Measurements from ENCODE around the gene VPS50.

Gene VPS50, protein sequence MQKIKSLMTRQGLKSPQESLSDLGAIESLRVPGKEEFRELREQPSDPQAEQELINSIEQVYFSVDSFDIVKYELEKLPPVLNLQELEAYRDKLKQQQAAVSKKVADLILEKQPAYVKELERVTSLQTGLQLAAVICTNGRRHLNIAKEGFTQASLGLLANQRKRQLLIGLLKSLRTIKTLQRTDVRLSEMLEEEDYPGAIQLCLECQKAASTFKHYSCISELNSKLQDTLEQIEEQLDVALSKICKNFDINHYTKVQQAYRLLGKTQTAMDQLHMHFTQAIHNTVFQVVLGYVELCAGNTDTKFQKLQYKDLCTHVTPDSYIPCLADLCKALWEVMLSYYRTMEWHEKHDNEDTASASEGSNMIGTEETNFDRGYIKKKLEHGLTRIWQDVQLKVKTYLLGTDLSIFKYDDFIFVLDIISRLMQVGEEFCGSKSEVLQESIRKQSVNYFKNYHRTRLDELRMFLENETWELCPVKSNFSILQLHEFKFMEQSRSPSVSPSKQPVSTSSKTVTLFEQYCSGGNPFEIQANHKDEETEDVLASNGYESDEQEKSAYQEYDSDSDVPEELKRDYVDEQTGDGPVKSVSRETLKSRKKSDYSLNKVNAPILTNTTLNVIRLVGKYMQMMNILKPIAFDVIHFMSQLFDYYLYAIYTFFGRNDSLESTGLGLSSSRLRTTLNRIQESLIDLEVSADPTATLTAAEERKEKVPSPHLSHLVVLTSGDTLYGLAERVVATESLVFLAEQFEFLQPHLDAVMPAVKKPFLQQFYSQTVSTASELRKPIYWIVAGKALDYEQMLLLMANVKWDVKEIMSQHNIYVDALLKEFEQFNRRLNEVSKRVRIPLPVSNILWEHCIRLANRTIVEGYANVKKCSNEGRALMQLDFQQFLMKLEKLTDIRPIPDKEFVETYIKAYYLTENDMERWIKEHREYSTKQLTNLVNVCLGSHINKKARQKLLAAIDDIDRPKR

DNA sequence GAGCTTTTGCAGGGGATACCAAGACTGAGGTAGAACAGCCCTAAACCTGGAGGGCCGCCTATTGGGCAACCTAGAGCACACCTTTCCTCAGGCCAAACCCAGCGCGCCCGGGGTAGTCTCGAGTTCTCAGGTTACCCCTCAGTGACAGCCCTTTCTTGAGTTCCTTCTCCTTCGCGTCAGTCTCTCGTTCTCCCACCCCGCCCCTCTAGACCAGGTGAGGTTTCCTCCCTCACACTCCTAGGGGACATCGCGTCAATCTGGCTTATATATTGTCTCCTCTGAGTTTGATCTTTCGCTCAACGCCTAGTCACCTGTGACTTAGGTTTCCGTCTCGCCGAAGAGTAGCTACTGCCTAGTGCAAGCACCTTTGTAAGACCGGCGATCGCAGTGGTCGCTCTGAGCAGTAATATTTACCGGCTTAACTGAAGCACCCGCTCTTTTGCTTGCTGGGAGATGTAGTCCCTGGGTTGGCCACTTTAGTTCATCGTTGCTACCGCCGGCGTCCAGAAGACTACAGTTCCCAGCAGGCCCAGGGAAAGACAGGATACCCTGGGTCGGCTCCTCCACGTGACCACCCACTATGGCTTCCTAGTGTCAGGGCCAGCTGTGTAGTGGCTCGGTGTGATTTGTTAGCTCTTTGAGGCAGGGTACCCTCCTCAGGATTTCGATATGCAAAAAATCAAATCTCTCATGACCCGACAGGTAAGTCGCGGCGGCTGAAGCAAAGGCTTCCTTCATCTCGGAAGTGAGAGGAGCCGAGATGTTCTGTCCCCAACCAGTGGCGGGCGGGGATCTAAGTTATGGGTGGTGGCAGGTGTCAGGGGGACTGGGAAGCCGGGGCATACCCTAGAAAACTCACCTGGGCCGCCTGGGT, at the start of gene VPS50:
Gene VPS50, plus strand, starts transcription at position 568 of the 874 bp plus-strand sequence. Its CDS starts 102 bp downstream, at position 670.
- DNase-seq (ENCODE audit: low spot score), result peak; percentile 75

DNA sequence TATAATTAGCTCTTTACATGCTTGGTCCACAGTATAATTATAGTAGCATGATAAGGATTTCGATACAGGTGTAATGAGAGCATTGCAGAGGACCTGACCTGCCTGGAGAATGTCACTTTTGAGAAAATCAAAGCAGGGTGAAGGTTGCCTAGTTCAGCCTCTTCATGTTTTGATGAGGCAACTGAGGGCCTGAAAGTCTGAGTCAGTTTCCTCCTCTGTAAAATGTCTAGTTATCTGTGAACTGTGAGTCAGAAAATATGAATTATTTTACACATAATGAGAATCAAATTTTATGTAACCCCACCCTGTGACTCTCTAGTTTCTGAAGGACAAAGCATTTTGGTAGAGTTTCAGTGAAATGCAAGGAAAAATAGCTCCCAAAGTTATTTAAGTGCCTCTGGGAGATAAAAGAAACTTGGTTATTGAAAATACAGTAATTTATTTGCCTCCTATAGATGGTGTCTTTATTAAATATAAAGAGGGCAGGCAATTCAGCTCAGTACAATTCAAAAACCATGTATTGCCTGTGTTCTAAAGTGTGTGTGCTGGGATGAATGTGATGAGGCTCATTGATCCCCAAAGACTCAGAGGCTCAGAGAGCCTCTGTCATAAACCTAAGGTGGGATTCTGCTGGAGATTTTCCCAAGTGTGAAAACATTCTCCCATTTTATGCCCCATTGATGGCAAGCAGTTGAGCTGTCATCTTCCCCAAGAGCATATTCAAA, 46.7 kb upstream of the VPS50 start:
- no peak for DNase-seq (ENCODE audit: low spot score)

GRCh38 chr7:93188870-93189634, 43.1 kb upstream of the VPS50 start:
- DNase-seq (ENCODE audit: low spot score), result no peak

GRCh38 chr7:93194386-93194785, 37.8 kb upstream of the VPS50 start:
- DNase-seq (ENCODE audit: low spot score), result no peak

- DNase-seq (ENCODE audit: low spot score), result no peak
Observed at GRCh38 chr7:93196336-93196735, 35.8 kb upstream of the VPS50 start.

- no peak for DNase-seq (ENCODE audit: low spot score)
Observed at GRCh38 chr7:93198472-93198871, 33.7 kb upstream of the VPS50 start.

- DNase-seq (ENCODE audit: low spot score), result no peak
Observed at GRCh38 chr7:93202594-93203250, 29.4 kb upstream of the VPS50 start.

GRCh38 chr7:93203496-93203895, 28.7 kb upstream of the VPS50 start:
- DNase-seq (ENCODE audit: low spot score), result no peak

GRCh38 chr7:93205046-93205445, 27.1 kb upstream of the VPS50 start:
- DNase-seq (ENCODE audit: low spot score), result no peak

DNA sequence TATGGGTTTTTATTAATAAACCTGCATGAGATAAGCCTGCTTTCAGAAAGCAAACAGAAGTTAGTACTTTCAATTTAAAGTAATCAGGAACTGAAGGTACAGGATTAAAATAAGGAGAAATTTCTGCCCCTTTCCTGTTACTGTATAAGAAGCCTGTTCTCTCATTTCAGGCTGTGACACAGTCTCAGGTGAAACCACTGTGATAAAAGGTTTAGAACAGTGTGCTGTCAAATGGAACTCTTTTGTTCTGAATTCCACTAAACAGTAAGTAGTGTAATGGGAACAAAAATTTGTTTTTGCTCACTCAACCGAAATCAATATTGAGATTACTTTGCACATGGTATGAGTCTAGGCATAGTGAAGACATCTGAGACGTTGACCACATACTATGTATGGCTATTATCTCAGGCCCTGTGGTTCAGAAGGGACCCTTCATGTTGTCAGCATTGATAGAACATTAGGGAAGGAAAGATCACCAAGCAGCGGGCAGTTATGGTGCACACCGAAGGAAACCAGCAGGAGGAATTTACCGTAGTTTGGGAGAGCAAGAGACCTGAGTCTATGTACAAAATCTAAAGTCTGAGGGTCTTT, 20.8 kb upstream of the VPS50 start:
- DNase-seq (ENCODE audit: low spot score), result no peak

- no peak for DNase-seq (ENCODE audit: low spot score)
Observed at GRCh38 chr7:93212881-93213280, 19.3 kb upstream of the VPS50 start.

DNA sequence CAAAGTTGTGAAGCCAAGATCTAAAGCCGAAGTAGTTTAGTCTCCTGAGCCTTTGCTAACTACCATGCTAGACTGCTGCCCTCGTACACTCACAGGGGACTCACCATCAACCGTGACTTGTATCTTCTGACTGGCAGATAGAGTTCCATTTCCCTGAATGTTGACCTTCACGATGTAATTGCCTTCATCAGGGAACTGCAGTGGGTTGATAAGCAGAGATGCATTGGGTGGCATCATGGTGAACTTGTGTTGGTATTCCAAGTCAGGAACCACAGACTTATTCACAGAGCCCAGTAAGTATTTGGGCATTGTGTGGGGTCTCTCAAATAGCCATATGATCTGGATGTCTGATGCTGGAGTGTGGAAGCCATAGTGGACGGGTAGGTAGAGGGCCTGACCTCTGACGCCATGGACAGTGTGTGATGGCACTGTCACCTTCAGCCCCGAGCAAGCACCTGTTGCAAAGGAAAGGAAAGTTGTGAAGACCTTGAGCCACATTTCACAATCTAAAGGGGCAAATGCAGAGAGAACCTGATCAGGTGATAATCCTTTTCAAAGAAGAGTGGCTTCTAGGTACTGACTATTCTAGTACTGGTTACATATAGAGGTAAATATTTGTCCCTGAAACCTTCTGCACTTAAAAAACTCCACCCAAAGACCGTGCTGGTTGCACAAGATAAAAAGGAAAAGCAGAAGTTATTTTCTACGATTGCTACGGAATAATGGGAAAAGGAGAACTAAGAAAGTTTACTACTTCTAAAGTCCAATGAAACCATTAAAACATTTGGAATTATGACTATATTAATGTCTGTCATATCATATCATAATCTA, 13.0 kb upstream of the VPS50 start:
- DNase-seq (ENCODE audit: low spot score), result no peak

DNA sequence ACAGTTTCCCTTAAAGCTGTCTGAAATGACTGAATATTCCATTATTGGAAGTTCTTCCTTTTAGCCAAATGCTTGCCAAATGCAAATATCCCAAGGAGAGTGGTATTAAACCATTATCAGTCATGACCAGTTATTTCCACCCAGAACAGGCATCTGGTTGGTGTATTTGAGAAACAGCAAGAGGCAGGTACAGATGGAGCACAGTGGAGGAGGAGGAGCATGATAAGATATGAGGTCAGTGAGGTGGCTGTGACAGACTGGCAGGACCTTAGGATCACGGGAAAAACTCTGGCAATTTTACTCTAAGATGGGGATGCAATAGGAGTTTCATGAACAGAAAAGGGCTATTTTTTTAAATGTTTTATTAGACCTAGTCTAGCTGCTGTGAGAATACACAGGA, 12.3 kb upstream of the VPS50 start:
- no peak for DNase-seq (ENCODE audit: low spot score)

- DNase-seq (ENCODE audit: low spot score), result no peak
Observed at GRCh38 chr7:93226310-93226709, 5.9 kb upstream of the VPS50 start, which contains the start of gene HEPACAM2. Gene HEPACAM2 (minus strand): TSS chr7:93226469.

GRCh38 chr7:93228302-93228701, 3.9 kb upstream of the VPS50 start:
- no peak for DNase-seq (ENCODE audit: low spot score)

GRCh38 chr7:93231259-93231658, 907 bp upstream of the VPS50 start:
- DNase-seq (ENCODE audit: low spot score), result no peak

GRCh38 chr7:93232673-93233018, 480 bp downstream of the VPS50 start:
- no peak for DNase-seq (ENCODE audit: low spot score)

DNA sequence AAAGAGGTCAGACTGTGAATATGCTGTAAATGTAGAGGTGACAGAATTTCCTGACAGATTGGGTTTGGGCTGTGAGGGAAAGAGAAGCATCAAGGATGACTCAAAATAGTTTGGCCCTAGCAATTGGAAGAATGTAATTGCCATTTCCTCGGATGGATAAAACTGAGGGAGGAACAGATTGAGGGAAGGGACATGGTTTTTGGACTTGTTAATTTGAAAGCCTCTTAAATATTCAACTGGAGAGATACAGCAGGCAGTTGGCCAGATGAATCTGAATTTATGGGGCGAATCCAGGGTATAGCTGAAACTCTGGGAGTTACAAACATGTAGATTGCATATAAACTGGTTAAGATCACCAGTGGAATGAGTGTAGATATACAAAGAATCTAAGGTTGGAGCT, 3.4 kb downstream of the VPS50 start:
- DNase-seq (ENCODE audit: low spot score), result no peak

DNA sequence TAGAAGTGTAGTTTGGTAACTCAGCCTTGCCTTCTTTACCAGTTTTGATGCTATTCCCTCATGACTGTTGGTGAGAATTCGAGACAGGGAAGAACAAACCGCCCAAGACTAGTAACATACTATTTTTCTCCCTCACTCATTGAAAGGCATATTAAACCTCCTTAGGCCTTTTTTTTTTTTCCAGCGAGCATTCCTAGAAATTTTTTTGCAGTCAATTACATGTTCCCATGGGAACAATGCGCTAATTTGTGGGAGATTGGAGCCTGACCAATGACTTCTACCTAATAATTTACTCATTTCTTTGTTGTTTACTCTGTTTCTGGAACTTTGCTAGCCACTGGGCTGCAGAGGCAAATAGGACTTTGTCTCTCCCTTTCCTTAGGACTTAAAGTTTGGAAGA, 6.0 kb downstream of the VPS50 start:
- no peak for DNase-seq (ENCODE audit: low spot score)

All from HuH-7 (cell line).